GM18511 (cell line): Measurements from ENCODE around the gene PKN3.

ENCODE experiments used
- ATAC-seq: cut with Tn5 transposase; IDR thresholded peaks from one replicate; pipeline ENCODE4 v1.9.1; 2021; ENCODE audit warnings: mild to moderate bottlenecking, moderate library complexity; ENCODE audit not compliant: unreplicated experiment

Gene PKN3

GRCh38 chr9:128715436-128715750 lies 13.1 kb downstream of the PKN3 start:
- ATAC-seq = no peak

DNA sequence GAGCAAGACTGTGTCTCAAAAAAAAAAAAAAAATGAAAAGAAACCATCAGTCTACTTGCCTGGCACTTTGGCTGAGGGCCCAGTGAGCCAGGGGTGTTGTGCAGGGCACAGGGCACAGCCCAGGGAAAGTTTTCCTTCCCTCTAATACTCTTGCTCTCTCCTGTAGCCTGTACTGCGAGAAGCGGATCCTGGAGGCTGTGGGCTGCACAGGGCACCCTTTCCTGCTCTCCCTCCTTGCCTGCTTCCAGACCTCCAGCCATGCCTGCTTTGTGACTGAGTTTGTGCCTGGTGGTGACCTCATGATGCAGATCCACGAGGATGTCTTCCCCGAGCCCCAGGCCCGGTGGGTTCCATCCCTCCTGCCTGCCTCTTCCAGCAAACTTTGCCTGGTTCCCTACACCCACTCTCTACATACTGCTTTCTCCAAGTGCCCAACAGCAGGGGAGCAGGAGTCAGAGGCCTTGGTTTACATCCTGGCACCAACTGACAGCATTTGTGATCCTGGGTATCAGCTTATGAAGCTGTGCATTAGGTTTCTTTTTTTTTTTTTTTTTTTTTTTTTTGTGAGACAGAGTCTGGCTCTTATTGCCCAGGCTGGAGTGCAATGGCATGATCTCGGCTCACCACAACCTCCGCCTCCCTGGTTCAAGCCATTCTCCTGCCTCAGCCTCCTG lies 14.4 kb downstream of the PKN3 start:
- no peak for ATAC-seq

DNA sequence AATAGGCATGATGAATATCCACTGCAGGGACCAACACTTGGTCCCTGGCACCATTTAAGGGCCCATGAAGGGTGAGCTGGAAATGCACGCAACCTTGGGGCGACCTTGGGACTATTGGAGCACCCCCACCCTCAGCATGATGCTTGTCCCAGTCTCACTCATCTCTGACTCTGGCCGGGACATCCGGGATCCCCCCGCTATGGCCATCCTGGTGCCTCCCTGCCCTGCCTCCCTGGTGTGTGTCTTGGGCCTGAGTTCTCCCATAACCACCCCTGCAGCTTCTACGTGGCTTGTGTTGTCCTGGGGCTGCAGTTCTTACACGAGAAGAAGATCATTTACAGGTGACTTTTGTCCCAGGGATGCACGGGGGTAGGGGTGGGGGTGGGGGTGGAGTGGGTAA lies 15.7 kb downstream of the PKN3 start:
- ATAC-seq = no peak

GRCh38 chr9:128718475-128718874 lies 16.2 kb downstream of the PKN3 start:
- no peak for ATAC-seq

DNA sequence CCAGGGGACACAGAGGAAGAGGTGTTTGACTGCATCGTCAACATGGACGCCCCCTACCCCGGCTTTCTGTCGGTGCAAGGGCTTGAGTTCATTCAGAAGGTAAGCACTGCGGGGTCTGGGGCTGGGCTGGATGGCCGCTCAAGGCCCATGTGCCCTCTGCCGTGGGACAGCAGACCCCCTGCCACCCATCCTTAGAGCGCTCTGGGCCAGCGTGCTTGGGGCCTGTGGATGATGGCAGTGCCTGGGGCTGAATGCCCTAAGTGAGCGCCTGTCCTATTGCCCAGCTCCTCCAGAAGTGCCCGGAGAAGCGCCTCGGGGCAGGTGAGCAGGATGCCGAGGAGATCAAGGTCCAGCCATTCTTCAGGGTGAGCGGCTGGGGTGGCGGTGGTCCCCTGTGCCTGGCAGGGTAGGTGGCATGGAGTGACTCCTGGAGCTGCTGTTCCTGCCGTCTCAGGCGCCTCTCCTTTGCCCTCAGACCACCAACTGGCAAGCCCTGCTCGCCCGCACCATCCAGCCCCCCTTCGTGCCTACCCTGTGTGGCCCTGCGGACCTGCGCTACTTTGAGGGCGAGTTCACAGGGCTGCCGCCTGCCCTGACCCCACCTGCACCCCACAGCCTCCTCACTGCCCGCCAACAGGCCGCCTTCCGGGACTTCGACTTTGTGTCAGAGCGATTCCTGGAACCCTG lies 17.8 kb downstream of the PKN3 start:
- ATAC-seq = no peak

DNA sequence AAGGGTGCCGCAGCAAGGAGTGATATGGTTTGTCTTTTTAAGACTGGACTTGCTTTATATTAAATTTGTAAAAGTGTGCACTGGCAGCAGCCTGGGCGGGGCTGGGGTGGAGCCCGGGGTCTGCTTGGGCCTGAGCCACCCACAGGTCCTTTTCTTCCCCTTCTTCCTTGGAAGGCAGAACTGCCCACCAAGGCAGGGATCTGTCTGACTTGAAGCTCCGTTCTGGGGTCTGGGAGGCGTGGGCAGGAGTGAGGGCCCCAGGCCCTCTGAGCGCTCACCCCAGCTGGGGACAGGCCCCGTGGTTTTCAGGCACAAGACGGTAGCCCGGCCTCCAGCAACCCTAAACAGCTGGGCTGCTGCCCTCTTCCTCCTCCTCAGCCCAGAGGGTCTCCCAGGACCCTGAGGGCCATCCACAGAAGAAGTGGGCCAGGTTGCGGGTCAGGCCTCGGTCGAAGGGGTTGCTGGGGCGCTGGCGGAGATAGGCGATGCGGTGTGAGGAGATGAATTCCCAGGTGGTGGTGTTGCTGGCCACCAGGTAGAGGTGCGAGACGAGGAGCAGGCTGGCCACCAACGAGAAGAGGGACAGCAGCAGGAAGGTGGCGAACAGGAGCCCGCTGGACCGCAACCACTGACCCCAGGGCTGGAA lies 18.7 kb downstream of the PKN3 start:
- no peak for ATAC-seq

GRCh38 chr9:128721487-128722010 lies 19.2 kb downstream of the PKN3 start:
- no peak for ATAC-seq

DNA sequence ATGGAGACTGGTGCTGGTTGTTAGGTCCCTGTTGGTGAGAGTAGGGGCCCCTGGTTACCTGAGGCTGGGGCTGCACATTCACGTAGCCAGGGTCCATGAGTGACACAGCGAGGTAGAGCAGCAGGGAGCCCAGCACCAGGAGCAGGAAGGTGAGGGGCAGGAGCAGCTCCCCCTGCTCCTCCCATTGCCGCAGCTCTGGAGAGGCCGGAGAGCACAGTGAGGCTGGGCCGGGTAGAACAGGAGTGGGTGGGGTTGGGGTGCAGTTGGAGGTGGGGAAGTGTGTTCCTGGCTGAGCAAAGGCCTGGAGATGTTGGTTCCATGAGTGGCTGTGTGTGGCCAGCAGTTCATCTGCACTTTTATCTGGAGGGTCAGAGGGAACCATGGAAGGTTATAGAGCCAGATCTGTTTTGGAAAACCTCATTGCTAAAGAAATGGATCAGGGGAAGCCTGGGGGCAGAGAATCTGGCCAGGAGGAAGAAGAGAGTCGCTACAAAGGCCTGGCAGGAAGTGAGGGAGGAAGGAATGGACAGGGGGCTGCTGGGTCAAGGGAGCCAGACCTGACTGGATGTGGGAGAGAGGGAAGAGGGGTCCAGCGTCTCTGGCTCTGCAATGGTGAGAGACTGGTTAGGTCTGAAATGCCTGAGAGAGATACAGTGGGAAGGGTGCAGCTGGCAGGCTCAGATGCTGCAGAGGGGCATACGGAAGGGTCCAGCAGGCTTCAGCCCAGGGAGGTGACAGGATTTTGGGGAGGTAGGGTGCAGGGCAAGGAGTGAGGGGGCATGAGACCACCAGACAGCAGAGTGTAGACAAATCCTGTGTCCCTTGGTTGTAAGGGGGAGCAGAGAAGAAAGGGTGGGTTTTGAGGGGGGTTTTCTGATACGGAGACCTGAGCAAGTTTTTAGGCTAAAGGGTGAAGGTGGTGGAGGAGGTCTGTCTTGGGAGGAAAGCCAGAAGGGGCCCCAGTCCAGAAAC lies 20.4 kb downstream of the PKN3 start:
- no peak for ATAC-seq

DNA sequence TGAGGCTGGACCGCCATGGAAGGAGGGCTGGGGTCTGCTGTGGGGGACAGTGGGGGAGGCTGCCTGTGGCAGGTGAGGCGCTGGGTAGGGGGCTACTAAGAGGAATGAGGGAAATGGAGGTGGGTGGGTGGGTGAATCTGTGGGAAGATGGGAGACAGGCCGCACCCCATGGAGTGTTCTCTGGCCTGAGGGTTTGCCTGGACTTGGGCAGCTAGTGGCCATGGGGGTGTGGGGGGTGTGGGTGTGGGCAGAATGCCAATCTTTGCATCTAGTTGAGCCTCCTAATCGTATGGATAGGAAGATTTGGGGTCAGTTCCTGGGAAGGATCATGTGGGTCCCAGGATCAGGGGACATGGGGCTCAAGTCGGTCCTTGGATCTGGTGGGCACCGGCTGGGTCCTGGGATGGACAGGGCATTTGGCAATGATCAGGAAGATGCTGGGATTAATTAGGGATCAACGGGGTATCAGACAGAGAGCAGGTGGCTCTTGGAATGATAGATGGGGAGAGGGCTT lies 21.1 kb downstream of the PKN3 start:
- ATAC-seq = no peak

DNA sequence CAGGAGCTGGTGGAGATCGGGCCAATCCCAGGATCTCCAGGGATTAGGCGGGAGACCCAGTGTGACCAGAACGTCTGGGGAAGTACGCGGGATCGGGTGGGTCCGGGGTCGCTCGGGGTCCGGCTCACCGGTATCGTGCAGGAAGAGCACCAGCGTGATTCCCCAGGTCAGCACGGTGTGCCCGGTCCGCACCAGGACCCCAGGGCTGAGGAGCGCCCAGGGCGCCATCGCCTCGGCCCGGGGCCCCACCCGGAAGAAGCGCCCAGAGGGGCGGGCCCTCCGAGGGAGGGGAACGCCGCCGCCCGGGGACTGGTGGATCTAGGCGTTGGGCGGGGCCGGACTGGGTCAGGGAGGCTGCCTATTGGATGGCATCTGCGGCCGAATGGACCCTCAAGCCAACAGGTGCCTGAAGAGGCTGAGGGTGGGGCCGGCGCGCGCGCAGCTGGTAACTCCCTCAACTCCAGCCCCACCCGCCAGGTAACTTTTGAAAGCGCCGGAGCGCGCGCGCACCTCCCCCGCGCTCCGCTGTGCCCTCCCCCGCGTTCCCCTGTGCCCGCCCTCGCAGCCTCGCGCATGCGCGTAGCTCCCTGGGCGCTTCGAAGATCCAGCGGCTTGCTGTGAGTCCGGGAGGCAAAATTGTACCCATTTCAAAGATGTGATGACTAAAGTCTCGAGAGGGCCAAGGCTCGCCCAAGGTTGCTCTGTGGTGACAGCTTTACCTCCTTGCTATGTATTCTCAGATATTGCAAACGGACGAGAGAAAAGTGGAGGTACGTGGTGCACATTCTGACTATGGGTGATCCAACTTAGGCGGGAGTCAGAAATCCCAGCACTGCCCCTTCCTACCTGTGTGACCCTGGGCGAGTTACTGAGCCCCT lies 21.8 kb downstream of the PKN3 start, which contains the start of gene ZDHHC12:
TSS of gene ZDHHC12 (minus strand) at position 262 of the 878 bp plus-strand sequence. CDS start at position 228, 34 bp downstream.
- ATAC-seq = peak; percentile 97

DNA sequence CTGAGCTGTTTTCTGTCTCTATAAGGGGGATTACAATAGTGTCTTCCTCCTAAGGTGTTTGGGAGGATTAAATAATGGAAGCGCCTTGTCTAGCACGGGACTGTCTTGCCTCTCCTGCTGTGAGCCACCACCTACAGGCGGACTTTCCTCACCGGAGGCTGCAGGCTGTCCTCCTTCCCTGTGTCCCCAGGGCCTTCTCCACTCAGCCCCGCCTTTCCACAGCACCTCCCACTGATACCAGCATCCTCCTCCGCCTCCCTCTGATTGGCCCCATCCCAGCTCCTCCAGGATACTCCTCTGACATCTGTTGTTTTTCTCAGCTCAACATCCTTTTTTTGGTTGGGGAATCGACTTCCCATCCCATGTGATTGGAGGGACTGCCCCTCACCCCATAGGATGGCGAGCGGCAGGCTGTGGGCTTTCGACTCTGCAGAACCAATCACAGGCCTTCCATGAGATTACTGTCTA lies 22.5 kb downstream of the PKN3 start:
- no peak for ATAC-seq

DNA sequence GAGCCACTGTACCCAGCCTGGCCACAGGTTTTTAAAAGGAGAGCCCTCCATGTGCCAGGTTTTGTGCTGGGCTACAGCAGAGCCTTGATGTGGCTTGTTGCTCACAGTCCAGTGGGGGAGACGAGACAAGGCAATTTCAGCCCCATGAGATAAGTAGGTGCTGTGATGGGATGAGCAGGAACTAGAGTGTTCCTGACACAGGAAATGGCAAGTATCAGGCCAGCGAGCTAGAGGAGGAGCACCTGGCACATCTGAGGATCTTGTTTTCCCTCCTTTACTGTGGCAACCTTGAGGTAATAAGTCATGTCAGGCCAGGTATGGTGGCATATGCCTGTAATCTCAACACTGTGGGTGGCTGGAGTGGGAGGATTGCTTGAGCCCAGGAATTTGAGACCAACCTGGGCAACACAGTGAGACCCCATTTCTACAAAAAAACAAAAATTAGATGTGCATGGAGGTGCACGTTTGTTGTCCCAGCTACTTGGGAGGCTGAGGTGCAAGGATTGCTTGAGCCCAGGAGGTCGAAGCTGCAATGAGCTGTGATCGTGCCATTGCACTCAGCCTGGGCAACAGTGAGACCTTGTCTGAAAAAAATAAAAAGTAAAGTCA lies 25.4 kb downstream of the PKN3 start:
- no peak for ATAC-seq

GRCh38 chr9:128728298-128728697 lies 26.0 kb downstream of the PKN3 start:
- no peak for ATAC-seq

GRCh38 chr9:128729302-128729701 lies 27.0 kb downstream of the PKN3 start:
- no peak for ATAC-seq

DNA sequence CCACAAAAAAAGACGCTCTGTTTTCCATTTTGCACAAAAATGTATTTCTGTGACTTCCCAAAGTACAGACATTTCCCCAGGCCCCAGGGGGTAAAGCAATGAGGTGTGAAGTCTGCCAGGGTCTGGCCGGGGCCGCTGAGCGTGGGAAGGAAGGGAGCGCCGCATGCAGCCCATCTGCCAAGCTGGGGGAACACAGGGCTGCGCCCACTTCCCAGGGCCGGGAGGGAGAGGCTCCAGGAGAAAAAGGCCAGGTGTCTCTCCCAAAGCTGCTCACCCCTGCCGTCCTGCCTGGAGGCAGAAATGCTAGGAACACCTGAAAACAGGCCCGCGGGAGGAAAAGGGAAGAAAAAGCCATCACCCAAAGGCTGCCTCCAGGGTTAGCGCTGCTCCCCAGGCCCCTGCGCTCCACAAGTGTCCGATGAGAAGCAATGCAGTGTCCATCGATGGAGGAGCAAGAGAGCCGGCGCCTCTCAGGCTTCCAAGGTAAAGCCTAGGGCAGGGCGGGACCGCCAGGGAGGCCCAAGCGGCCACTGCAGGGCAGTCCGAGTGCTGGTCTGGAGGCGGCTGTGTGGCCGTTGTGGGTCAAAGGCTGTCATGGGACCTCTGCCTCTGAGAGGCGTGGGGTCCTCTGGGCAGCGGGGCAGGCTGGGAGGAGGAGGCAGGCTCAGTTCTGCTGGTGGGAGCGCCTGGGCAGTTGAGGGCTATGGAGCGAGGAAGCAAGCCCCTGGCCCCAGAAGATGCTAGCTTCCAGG lies 27.6 kb downstream of the PKN3 start:
- no peak for ATAC-seq

DNA sequence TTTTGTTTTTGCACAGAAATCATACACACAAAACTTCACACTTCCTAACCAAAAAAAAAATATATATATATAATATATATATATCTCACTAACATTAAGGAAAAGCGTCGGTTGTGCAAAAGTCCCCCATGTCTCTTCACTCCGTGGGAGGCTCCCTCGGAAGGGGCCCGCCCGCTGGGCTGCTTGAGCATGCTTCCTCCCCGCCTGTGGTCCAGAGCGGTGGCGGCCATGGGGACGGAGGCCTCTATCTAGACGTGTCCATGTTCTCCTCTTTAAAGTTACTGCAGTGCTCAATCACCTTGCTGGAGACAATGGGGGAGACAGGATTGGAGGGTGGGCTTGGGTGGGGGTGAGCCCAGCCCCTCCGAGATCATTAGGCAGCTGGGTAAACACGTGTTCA lies 28.8 kb downstream of the PKN3 start:
- no peak for ATAC-seq

- no peak for ATAC-seq
These were observed 29.4 kb downstream of the PKN3 start for GRCh38 chr9:128731691-128732090.

GRCh38 chr9:128732576-128732975 lies 30.3 kb downstream of the PKN3 start:
- ATAC-seq = no peak
